K562 treated with DMSO at 1 percent for 24 hours (cell line): ENCODE measurements around the gene GPATCH3. TPM values are rescaled to one million over a fixed set of nuclear protein-coding genes. Genes with fewer than 3 reads are reported as not detected.

Experiments
- total RNA-seq: library from RNA; unstranded; fragments of 300-600 nt; gene quantifications from 2 replicates; pipeline ENCODE4 v1.2.3, GENCODE V29; 2022; ENCODE audit warnings: low read depth; ENCODE audit not compliant: insufficient read depth

GPATCH3 gene
- 23.8 and 23.9 TPM in 2 replicates for total RNA-seq

GRCh38 chr1:26900001-26900814 lies at the start of gene GPATCH3:
Gene GPATCH3, minus strand, starts transcription at chr1:26900467. Its CDS starts 25 bp downstream, at chr1:26900442.

GRCh38 chr1:26921540-26922430 lies 21.5 kb upstream of the GPATCH3 start, which contains the start of gene NUDC:
Gene NUDC, plus strand, starts transcription at chr1:26921743. Its CDS starts 106 bp downstream, at chr1:26921849.

GRCh38 chr1:26913754-26914619 lies 13.7 kb upstream of the GPATCH3 start, which contains the start of gene NR0B2:
Gene NR0B2, minus strand, starts transcription at chr1:26913975. Its CDS starts 35 bp downstream, at chr1:26913940.

GRCh38 chr1:26889551-26890466 lies 10.5 kb downstream of the GPATCH3 start, which contains the start of gene GPN2:
Gene GPN2, minus strand, starts transcription at chr1:26890283. Its CDS starts 187 bp downstream, at chr1:26890096.

GRCh38 chr1:26862781-26863684 lies 37.2 kb downstream of the GPATCH3 start, which contains the start of gene SFN:
Gene SFN, plus strand, starts transcription at chr1:26863149. Its CDS starts 64 bp downstream, at chr1:26863213.

Other genes starting within 250 kb of the GPATCH3 start
- gene ARID1A, start 204.5 kb downstream of the GPATCH3 start, total RNA-seq: 54.7 and 55.7 TPM in 2 replicates
- 17.8 and 18.1 TPM in 2 replicates for gene PIGV, start 112.5 kb downstream of the GPATCH3 start, total RNA-seq
- gene ZDHHC18, start 73.8 kb downstream of the GPATCH3 start, total RNA-seq: 22.3 and 24.0 TPM in 2 replicates
- gene SFN, start 37.3 kb downstream of the GPATCH3 start, total RNA-seq: 3.7 and 6.0 TPM in 2 replicates
- gene GPN2, start 10.2 kb downstream of the GPATCH3 start, total RNA-seq: 27.3 and 31.7 TPM in 2 replicates
- not detected in 2 replicates for gene NR0B2, start 13.5 kb upstream of the GPATCH3 start, total RNA-seq
- 128 and 137 TPM in 2 replicates for gene NUDC, start 21.3 kb upstream of the GPATCH3 start, total RNA-seq
- gene KDF1, start 60.0 kb upstream of the GPATCH3 start, total RNA-seq: 3.7 and 4.7 TPM in 2 replicates
- gene TRNP1, start 93.2 kb upstream of the GPATCH3 start, total RNA-seq: 0.44 and 1.3 TPM in 2 replicates
- 3.8 and 4.5 TPM in 2 replicates for gene TENT5B, start 112.4 kb upstream of the GPATCH3 start, total RNA-seq